A549 (cell line): ENCODE data around the gene DCTN3.

Source experiments
- NPAS2 ChIP-seq: fragments of 250-450 bp; sonication (Bioruptor Pico); IDR thresholded peaks from 2 replicates; pipeline ENCODE4 v1.8.0; 2022; ENCODE audit warnings: mild to moderate bottlenecking, moderate library complexity, borderline replicate concordance
- POLR2A ChIP-seq: IDR thresholded peaks from 2 replicates; pipeline ENCODE4 v1.6.1; 2012; ENCODE audit warnings: mild to moderate bottlenecking, low read length
- RAD21 ChIP-seq, 2 experiments: fragments of >200 bp in 1 of 2; sonication (Bioruptor Twin) in 1 of 2; formaldehyde crosslinking in 1 of 2; IDR thresholded peaks in 1 of 2; conservative IDR thresholded peaks in 1 of 2; 2 replicates in 1 of 2; 3 replicates in 1 of 2; pipeline ENCODE4 v1.6.1; 2012 to 2018; ENCODE audit warnings: inconsistent platforms in 1 of 2
- TF ChIP-seq, protein P1 (sequence below): IDR thresholded peaks from 2 replicates; pipeline ENCODE4 v1.6.1; 2012

DNA sequence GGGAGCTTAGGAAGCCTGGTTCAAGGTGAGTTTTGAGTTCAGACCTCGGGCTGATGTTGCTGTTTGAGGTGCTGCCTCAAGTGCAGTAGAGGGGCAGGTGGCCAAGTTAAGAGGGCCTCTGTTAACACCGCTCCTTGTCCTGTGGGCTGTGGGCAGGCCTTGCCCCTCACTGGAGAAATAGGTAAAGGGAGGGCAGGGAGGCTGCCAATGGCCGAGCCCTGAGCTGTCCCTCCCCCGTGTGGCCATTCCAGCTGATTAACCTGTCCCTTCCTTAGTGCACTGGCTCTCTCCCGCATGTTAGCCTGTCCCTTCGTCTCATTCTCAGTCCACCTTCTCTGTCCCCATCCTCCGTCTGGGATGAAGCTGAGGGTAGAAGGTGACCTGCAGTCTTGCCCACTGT lies 52.2 kb downstream of the DCTN3 start:
- no peak for TF ChIP-seq NPAS2 (CRISPR knock-in tag)
- TF ChIP-seq RAD21 (conservative IDR thresholded peaks at IDR 0.05 in 1 of 2, IDR thresholded peaks at IDR 0.05 in 1 of 2), result no peak
- TF ChIP-seq POLR2A, result no peak
- TF ChIP-seq, protein P1, sequence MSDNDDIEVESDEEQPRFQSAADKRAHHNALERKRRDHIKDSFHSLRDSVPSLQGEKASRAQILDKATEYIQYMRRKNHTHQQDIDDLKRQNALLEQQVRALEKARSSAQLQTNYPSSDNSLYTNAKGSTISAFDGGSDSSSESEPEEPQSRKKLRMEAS, result no peak
